HG03175 (cell line): ENCODE data around the gene ASPA.
"Not testable (repeated sequence)": the region's sequence is repeated elsewhere in the genome, so short reads cannot be mapped to it uniquely, and the experiment has no call there.

Experiments used
- ATAC-seq: cut with Tn5 transposase; IDR thresholded peaks from one replicate; pipeline ENCODE4 v1.9.1; 2021; ENCODE audit warnings: mild to moderate bottlenecking, moderate library complexity; ENCODE audit not compliant: unreplicated experiment

Gene ASPA

DNA sequence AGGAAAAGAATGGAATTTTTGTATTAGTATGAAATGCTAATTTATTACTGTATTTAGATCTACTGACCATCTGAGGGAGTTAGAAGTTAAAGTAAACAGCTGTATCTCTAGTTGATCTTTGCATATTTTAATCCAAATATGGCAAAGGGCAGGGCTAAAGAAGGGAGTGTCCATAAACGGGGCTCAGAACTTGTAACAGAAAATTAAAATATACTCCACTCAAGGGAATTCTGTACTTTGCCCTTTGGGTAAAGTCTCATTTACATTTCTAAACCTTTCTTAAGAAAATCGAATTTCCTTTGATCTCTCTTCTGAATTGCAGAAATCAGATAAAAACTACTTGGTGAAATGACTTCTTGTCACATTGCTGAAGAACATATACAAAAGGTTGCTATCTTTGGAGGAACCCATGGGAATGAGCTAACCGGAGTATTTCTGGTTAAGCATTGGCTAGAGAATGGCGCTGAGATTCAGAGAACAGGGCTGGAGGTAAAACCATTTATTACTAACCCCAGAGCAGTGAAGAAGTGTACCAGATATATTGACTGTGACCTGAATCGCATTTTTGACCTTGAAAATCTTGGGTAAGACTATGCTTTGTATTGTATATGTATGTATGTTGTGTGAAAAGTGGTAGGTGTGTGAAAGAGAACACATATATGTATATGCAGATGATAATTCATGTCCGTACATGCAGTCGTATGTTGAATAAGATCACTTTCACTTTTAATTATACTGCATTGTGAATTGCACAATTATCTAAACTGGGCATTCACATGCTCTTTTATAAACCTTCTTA is at the start of gene ASPA:
TSS of gene ASPA (plus strand) at position 186 of the 799 bp plus-strand sequence. CDS start at position 349, 163 bp downstream.
- no peak for ATAC-seq

DNA sequence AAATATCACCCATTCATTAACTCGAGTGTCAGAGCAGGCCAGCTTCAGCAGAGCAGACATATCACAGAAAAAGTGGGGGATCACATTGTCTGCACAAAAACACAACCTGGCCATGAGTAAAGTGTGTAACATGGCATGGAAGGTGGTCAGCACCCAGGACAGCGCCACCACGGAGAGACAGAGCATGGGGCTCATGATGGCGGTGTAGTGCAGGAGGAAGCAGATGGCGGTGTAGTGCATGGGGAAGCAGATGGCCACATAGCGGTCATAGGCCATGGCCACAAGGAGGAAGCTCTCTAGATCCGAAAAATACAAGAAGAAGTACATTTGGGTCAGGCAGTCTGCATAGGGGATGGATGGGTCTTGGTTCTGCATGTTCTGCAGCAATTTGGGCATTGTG is 42.6 kb upstream of the ASPA start:
- not testable (repeated sequence) for ATAC-seq

DNA sequence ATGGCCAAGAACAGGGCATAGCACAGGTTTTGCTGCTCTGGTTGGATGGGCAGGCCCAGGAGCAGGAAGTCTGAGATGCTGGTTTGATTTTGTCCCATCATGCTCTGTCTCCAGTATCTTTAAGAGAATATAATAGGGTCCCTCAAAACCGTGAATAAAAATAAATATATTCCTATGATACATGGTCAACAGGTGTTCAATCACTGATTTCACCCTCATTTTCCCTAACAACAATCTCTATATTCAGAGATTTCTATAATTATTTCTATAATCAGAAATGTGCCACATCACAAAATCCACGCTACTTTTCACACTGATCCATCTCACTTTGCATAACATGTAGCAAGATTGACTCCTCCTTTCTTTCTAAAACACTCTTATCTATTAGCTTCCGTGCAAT is 42.1 kb upstream of the ASPA start, which contains the start of gene OR1E2:
TSS of gene OR1E2 (minus strand) at position 101 of the 400 bp plus-strand sequence. CDS start at position 101, 0 bp downstream.
- no peak for ATAC-seq

DNA sequence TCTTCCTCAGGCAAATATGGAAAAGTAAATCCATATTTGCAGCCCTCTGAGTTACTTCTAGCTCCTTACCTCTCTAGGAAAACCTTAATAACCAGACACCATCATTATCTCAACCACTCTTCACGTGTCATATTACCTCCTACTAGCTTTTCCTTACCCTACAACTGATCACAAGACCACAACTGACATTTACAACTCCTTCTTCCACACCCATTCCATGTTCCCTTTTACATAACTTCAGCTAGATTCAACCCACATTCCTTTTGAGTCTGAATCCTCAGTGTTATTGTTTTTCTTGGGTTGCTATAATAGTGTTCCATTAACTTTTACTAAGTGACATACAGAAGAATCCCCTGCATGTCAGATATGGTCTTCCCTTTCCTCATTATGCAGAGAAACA is 37.4 kb upstream of the ASPA start:
- ATAC-seq, result no peak

DNA sequence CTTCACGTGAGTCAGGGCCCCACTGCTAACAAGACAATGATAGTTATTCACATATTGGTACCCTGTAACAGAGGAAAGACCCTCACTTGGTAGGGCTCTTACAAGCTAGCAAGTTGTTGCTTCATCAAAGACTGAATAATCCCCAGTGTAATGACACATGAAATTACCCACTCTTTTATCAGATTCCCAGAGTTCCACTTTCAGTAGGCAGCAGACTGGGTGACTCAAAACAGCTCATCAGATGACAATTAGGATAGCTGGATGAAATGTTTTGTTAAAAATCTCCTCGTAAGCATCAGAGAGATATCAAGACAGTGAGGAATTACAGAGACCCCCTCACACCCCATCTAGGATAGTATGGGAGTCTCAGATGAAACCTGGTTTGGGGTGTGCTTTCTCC is 35.3 kb upstream of the ASPA start:
- ATAC-seq, result no peak

DNA sequence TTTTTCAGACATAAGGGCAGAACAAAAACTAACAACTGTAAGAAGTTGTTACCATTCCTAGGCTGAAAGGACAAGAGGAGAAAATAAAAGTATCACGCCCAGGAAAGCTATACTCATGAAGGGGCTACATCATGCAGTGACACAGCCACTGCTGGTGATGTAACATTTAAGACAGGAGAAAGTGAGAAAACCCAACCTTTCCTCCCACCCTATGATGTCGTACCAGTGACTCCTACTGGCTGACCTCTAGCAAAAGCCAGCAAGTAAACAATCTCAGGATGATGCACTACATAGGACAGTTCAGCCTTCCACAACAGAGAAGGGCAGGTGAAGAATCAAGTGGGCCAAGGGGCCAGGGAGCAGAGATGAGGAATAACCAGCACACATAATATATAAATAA is 28.2 kb upstream of the ASPA start:
- ATAC-seq, result no peak

DNA sequence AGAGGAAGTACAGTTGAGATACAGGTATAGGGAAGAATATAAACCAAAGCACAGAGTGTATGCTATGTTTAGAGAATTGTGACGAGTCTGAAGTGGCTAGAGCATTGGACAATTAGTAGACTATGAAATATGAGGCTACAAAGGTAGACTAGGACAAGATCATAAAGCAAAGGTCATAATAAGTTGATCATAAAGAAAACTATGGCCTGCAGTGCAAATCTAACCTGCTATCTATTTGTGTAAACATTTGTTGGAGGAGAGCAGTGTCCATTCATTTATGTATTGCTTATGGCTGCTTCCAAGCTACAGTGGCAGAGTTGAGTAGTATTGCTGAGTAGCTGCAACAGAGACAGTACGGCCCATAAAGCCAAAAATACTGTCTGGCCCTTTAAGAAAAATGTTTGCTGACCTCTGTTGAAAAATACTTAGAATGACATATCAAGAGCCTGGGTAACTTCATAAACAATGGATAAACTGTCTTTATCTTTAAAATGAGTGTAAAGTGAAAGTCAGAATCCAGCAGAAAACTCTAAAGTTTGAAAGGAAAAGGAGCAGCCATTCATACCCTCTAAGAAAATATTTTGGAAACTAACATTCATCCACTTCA is 27.6 kb upstream of the ASPA start:
- ATAC-seq, result no peak

DNA sequence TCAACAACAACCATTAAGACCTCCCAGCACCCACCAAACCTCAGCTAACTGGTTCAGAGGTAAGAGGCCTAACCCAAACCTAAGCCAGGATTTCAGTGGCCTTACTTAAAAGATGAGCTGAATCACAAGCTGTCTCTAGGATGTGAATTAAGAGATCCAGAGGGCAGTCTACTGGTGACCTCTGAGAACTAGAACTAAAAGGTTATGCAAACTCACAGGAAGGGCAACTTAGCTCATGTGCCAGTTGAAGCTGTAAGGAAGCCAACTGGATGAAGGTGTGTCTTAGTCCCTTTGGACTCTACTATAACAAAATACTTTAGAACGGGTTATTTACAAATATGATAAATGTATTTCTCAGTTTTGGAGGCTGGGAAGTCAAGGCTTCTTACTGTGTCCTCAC is 9.4 kb upstream of the ASPA start:
- not testable (repeated sequence) for ATAC-seq

DNA sequence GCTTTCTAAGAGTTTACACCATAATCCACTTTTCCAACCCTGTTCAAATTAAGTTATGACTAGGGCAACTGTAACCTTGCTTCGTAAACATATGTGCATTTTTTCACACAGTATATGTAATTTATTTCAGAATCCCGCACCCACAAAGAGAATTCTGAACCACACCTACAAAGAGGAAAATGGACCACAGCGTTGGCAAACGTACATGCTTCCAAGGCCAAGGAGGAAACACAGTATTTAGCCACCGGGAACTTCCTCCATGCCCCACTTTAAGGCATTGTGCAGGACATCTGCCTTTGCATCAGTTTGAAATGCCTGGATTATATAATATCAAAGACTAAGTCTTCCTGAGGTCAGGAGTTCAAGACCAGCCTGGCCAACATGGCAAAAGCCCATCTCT is 6.3 kb upstream of the ASPA start:
- ATAC-seq, result no peak

DNA sequence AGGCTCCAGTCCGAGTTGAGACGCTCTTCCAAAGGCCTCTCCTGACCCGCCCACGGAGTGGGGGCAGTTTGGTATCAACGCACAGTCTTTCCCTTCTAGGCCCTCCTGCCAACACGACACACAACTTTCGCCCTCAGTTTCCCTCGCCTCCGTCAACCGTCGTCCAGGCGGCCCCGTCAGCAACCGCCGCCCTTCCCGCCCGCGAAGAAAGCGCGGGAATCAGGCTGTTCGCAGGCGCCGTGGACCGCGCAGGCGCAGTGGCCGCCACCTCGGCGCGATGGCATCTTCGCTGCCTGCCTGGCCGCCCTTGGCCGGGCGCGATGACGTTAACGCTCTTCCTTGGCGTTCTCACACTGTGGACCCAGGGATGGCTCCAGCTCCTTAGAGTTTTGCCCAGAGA is 4.2 kb upstream of the ASPA start, which contains the start of gene SPATA22:
TSS of gene SPATA22 (minus strand) at position 221 of the 400 bp plus-strand sequence. CDS start 2,494 bp downstream, outside the sequence.
- no peak for ATAC-seq

DNA sequence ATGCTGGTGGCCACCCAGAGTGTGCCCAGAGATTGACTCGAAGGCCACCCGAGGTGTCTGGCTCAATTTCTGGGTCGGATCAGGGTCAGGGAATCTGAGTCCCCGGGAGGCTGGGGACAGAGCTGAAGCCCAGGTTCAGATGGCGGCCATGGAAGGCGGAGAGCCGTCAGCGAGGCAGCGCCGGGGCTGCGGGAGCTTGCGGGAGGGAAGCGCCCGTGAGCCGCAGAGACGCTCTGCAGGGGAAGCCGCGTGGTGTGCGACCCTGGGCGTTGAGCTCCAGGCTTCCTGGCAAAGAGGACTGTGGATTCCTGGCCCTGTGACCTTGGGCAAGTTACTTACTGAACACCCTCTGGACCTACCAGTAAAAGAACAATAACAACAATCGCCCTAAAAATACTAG is 3.7 kb upstream of the ASPA start:
- ATAC-seq, result no peak

DNA sequence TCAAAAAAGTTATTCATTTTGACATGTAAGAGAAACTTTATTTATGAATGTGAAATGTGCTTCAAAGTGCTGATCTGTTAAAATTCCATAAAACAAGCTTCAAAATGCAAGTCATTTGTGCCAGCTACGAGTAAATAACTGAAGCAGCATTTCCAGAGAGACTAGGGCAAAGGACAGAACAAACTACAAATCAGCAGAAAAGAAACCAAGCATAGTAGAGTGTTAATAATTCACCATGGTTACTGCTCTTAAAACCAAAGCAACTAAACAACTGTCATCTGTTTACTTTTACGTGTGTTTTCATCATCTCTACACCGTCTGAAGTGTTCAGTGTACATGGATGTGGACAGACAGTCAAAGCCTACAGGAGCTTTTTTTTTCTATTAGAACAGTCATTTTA is 1.6 kb upstream of the ASPA start:
- ATAC-seq, result peak; percentile 41

DNA sequence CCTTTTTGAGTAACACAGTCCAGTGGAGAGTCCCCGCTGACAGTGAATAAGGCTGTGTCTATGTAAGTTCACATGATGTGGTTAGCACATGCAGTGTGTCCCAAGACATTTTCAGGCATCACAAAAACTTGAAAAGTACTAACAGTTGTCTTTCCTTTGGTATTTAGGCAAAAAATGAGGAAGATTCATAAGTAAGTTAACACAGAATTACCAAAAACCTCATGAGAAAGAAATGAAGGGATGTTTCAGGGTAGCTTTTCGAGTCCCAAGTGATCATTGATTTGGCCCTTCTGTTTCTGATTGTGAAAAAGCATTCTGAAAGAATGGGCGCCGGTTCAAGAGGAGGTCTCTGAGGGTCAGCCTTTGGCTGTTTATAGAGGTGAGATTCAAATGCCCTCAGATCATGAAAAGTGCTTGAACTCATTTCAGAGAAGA is 529 bp upstream of the ASPA start:
- ATAC-seq, result no peak

DNA sequence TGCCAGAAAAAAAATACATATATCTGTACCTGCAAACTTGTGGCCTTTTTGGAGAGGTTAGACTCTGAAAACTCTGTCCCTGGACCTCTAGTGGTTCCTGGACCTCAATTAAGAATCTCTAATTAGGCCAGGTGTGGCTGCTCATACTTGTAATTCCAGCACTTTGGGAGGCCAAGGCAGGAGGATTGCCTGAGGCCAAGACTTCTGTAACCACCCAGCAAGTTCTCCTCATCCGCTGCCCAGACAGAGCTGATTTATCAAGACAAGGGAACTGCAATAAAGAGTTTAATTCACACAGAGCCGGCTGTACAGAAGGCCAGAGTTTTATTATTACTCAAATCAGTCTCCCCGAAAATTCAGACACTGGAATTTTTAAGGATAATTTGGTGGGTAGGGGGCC is 4.2 kb downstream of the ASPA start:
- ATAC-seq, result no peak

DNA sequence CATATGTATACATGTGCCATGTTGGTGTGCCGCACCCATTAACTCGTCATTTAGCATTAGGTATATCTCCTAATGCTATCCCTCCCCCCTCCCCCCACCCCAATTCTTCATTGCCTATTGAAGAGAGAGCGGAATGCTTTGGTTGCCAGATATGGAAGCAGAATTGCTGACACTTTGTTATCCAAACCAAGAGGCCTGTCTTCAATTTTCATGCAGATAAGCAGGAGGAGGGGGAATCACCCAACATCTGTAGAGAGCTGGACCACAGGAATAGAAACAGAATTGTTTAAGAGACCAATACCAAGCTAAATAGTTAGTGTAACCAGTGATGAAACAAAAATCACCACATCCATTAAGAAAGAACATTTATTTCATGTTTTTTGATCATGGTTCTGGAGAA is 7.1 kb downstream of the ASPA start:
- ATAC-seq, result no peak

DNA sequence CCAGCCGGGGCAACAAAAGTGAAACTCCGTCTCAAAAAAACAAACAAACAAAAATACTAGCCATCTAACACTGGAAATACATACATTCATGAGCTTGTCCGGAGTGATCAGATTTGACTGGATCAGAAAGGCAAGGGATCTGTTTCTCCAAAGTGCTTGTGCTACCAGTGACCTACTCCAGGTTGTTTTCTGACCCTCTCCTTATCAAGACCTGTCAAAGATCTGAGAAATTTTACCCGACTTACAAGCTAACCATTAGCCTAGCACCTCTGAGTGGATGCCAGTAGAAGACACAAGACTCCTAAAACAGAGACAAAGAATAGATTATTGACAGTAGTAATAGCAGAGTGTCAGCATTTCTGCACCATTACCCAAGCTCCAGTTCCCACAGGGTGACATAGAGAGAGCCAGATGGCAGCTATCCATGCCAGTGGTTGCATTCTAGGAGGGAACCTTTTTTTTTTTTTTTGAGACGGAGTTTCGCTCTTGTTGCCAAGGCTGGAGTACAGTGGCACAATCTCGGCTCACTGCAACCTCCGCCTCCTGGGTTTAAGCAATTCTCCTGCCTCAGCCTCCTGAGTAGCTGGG is 9.8 kb downstream of the ASPA start:
- no peak for ATAC-seq

DNA sequence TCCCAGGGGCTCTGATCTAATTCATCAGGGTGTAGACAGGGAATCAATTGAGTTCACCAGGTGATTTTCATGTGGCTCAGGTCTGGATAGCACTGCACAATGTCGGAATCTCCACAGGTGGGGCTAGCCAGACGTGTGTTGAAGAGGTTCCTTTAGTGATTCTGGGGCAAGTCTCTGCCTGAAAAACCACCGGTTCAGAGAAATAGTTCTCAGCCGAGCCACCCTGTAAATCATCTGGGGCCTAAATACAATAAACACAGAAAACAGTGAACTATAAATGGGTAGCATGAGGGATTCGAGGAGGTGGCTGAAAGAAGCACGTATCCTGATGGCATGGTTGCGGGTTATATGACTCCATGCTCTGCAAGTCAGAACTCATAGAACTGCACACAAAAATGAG is 21.3 kb downstream of the ASPA start:
- no peak for ATAC-seq

DNA sequence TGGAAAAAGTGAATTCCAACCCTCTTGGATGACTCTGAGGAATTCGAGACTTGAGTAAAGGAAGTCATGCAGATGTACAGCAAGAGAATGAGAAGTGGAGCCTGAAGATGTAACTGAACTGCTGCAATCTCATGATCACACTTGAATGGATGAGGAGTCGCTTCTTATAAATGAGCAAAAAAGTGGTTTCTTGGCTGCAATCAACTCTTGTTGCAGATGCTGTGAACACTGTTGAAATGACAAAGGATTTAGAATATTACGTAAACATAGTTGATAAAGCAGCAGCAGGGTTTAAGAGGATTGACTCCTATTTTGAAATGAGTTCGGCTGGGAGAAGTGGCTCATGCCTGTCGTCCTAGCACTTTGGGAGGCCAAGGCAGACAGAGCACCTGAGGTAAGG is 25.5 kb downstream of the ASPA start:
- no peak for ATAC-seq

DNA sequence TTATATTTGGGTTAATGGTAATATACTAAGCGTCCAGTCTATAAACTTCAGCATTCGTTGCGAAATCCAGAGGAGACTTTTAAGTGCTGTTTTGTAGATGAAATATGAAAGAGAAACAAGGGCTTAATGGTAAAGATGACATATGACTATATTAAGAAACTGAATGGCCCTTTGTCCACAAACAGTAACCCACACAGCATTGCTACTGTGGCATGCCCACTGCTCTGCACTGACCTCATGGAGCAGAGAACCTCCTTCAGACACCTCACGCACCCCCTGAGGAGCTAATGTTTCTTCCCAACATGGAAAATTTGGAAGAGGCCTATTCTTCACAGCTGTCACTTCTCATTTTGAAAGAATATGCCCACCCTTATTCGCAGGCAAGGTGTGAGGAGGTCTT is 26.7 kb downstream of the ASPA start:
- no peak for ATAC-seq

DNA sequence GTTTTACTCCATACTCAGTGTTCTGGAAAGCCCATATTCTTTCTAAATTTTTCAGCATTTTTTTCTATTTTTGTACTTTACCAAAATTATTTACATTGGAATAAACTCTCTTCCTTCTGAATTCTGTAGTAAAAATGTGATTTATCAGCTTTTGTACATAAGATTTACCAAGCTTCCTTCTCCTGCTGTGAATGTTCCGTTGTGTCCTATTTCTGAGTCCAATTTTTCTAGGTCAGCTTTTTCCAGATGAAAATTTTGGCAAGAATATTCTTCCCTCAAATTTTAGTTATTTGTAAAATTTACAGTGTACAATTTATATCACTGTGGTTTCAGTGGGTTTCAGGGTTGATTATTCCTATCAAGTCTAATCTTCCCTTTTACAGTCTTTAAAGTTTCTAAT is 27.5 kb downstream of the ASPA start:
- no peak for ATAC-seq

DNA sequence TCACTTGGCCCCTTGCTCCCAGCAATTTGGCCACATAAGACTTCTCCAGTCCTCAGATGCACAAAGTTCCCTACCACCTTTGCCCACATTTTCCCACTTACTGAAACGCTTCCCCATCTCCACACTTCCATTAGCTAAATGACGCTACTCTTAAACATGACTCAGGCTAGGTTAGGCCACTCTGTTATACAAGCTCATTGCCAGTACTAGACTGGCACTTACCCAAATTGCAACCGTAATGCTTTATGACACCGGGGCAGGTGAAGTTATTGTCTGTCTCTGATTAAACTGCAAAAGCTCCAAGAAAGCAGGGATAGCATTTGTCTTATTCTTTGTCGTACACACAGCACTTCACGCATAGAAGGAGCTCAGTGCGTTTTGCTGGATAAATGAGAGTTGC is 29.2 kb downstream of the ASPA start:
- ATAC-seq, result no peak

DNA sequence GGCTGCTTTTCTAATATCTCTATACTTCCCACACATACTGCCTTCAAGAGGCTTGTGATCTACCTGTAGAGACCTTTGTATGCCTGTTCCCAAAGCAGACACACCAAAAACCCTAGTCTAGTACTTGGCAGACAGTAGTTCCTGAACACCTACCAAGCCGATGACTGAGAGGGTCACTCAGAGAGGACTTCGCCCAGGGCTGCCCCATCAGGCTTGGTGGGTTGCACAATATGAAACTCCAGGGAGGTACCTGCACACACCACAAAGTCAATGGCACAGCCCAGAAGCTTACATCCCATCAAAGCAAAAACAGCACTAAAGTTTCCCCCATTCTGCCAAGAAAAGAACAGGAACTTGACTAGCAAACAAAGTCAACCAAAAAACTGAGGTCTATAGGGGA is 30.3 kb downstream of the ASPA start:
- no peak for ATAC-seq
